GM21737 (cell line): ENCODE measurements around the gene ITFG1.

Source experiments
- ATAC-seq: cut with Tn5 transposase; IDR thresholded peaks from one replicate; pipeline ENCODE4 v1.9.1; 2021; ENCODE audit warnings: mild to moderate bottlenecking, moderate library complexity; ENCODE audit not compliant: unreplicated experiment

The ITFG1 gene

GRCh38 chr16:47129755-47130435 is 331.0 kb downstream of the ITFG1 start:
- no peak for ATAC-seq

DNA sequence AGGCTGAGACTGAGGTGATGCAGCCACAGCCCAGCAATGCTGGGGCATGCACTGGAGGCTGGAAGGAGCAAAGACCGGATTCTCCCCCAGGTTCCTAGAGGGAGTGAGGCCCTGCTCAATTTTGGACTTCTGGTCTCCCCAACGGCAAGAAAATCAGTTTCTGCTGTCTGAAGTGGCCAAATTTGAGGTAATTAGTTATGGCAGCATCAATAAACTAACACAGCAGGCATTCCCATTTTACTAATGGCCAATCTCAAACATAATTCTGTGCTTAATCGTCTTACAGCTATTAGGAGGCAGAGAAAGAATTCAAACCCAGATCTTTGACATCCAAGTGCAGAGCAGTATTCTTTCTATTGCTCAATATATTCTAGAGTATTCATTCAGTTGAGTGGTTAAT is 333.3 kb downstream of the ITFG1 start:
- ATAC-seq, result no peak

GRCh38 chr16:47125757-47126156 is 335.1 kb downstream of the ITFG1 start:
- ATAC-seq, result no peak

GRCh38 chr16:47113130-47113529 is 347.7 kb downstream of the ITFG1 start:
- no peak for ATAC-seq

- no peak for ATAC-seq
Observed at GRCh38 chr16:47110939-47111338, 349.9 kb downstream of the ITFG1 start.

DNA sequence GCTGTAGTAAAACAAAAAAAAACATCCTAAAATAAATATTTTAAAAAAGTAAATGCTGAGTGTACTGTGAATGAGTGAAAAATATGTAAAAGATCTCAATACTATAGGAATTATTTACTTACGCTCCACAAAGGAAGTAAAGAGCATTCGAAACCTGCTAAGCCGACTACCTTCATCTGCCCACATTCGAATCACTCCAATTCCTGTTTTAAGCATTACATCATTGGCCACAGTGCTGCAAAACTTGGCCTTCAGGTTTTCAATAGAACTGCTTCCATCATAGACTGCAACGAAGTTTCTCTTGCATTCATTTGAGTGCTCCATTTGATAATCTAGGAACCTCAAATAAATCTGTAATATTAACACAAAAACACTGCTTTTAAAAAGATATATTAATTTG is 351.5 kb downstream of the ITFG1 start:
- ATAC-seq, result no peak
